ENCODE data around the gene PITPNM3. TPM values are rescaled to one million over a fixed set of nuclear protein-coding genes. Genes with fewer than 3 reads are reported as not detected.

PITPNM3 gene
- total and polyA plus RNA-seq, 2 of the 13 experiments (the other 11 are each of a cell fraction or from before 2014, with no cell fraction given), result 0.13 to 0.29 TPM

- BruUV-seq (replicated peaks), result no TSS peak
- no peak for FAIRE-seq
- ATAC-seq, result no peak
- TF ChIP-seq SIX1 (CRISPR knock-in tag; IDR thresholded peaks at IDR 0.05; ENCODE audit: borderline replicate concordance) (no peak), ZXDC (CRISPR knock-in tag; IDR thresholded peaks at IDR 0.05) (no peak), ZBTB7A (CRISPR knock-in tag; IDR thresholded peaks at IDR 0.05) (no peak), MAZ (IDR thresholded peaks at IDR 0.05; ENCODE audit: borderline replicate concordance, low read depth, low read length) (no peak), MAZ (CRISPR knock-in tag; IDR thresholded peaks at IDR 0.05; ENCODE audit: low read depth) (no peak), GLMP (CRISPR knock-in tag; IDR thresholded peaks at IDR 0.05; ENCODE audit: borderline replicate concordance) (no peak), NCOA1 (CRISPR knock-in tag; IDR thresholded peaks at IDR 0.05) (no peak), ZFP41 (CRISPR knock-in tag; IDR thresholded peaks at IDR 0.05; ENCODE audit: borderline replicate concordance) (no peak), ZNF431 (CRISPR knock-in tag; IDR thresholded peaks at IDR 0.05; ENCODE audit: borderline replicate concordance, low read depth) (no peak), ZBTB21 (CRISPR knock-in tag; IDR thresholded peaks at IDR 0.05) (no peak)
- ChIA-PET CTCF (ENCODE audit: low intra/inter-chr PET ratio, low total read pairs) (no interaction called here), POLR2A (no interaction called here)
- no peaks in the 10 kb centered on the region for H4K20me1 ChIP-seq (ENCODE audit: insufficient read depth, low read length)
- no peaks in the 10 kb centered on the region for H3K9me3 ChIP-seq (ENCODE audit: low read length)
- no peak for DNase-seq (ENCODE audit: low spot score)
- H3K27ac ChIP-seq (ENCODE audit: extremely low read length, insufficient read depth, low read length), result no peak overlapping the region
- intact Hi-C loops (cut with micrococcal nuclease; ENCODE audit: unreplicated experiment), result loop anchor here (10.0 kb wide), 1 partner anchor 78 kb away; the partner anchor contains the start of gene PITPNM3
- no peaks in the 10 kb centered on the region for H3K36me3 ChIP-seq (replicated peaks in 1 of 2; ENCODE audit: control insufficient read depth in 1 of 2, insufficient read depth in 2 of 2, low read length in 2 of 2)
- H2AFZ ChIP-seq (ENCODE audit: low read length), result no peak overlapping the region
- H3K27me3 ChIP-seq (ENCODE audit: control insufficient read depth in 1 of 2, insufficient read depth in 2 of 2, low read length in 2 of 2), result no peaks in the 10 kb centered on the region
- no peak overlapping the region for H3K9ac ChIP-seq (ENCODE audit: insufficient read depth, low read depth, low read length)
- H3K4me2 ChIP-seq (ENCODE audit: low read depth, low read length), result no peak overlapping the region
- no peaks in the 10 kb centered on the region for H3K4me1 ChIP-seq (ENCODE audit: insufficient read depth, low read length)
- H3K4me3 ChIP-seq (replicated peaks in 1 of 3; ENCODE audit: insufficient read depth in 1 of 3, low read depth in 2 of 3, low read length in 3 of 3), result no peak overlapping the region
- no peaks in the 10 kb centered on the region for H3K79me2 ChIP-seq (ENCODE audit: insufficient read depth, low read length)
- 40% methylated on average over 1 of the region's 10 CpGs for WGBS (ENCODE audit: low lambda C conversion rate)
- in situ Hi-C loops (cut with HindIII; ENCODE audit: extremely low pct_ligation_motif_present, low pct_unique_long_range_greater_than_20kb), result no loop called here
Observed at GRCh38 chr17:6476810-6477179, 79.6 kb downstream of the PITPNM3 start.

Data from HepG2 (cell line).